ENCODE data around the gene UQCRH.
"Not testable (repeated sequence)": the region's sequence is repeated elsewhere in the genome, so short reads cannot be mapped to it uniquely, and the experiment has no call there.

Gene UQCRH

DNA sequence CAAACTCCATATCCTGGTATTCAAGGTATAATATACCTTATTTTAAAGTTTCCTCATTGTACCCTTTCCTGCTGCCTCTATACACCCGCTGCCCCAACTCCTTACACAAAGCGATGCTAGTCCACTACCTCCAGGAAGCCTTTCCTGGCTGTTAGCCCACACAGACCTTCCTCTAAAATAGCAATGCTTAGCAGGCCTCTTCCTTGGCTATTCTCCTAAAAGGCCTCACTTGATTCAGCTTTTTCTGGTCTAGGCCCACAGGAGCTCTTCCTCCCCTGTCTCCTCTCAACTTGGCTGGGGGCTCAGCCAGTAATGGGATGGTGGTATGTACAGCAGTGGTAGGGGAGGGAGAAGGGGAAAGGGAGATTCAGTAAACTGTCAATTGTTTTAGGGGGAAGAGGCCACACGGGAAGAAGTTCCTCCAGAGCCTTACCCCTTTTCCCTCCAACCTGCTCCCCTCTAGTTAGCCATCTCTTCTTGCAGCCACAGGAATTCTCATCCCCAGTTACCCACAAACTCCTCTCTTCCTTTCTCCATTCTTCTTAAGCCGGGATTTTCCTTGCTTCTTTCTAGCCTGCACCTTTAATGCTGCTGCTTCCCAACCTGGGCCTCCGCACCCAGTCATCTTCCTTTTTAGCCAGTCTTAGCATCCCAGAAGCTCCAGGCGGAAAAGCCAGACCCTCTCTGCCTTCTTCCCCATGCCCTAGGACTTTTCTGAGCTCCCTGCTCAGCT is 2.7 kb upstream of the UQCRH start:
- DNase-seq (ENCODE audit: low read depth): no peak

DNA sequence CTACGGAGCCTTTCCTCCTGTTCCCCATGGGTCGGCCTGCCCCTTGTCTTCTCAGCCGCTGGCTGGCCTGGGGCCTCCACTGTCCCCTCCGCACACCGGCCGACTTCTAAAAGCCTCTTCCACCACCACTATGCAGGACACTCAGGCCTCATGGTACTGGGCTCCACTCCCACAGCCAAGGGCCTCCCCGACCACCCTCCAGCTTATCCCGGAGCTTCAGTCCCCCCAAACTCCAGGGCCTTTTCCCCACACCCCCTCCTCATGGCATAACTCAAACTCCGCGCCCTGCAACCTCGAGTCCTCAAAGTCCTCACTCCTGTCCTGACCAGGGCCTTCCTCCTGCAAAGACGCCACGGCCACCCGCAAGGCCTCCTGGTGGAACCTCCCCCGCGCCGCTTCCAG is 2.1 kb upstream of the UQCRH start:
- DNase-seq (ENCODE audit: low read depth): no peak

DNA sequence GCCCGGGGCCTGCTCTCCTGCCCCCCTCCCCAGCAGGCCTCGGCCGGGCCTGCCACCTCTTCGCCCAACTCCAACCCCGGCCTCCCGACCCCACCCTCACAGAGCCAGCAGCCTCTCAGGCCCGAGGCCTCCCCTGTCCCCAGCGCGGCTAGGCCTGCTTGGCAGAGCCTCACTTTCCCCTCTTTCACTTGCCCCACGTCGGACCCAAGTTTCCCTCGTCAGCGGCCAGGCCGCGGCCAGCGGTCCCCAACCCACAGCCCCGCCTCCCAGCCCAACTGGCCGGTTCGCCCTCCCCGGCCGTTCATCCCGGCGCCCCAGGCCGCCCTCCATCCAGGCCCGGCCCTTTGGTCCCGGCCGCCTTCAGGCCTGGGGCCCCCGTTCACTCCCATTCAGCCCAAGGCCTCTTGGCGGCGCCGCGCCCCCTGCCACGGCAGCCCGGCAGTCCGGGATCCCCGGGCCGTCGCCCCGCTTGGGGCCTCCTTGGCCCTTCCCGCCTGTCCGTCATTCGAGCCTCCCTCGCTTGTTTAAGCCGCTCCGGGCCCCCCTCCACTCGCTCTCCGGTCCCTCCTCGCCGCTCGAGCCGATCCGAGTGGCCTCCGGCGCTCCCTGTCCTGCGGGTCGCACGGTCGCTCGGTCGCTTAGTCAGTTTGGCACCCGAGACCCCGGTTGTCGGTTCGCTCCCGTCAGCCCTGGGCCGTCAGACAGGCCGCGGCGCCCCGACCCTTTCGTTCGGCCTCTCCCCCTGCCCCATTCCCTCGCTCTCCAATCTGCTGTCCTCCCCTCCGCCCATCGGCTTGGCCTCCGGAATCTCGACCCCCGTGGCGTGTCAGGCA is 1.5 kb upstream of the UQCRH start:
- peak; percentile 42 for DNase-seq (ENCODE audit: low read depth)

DNA sequence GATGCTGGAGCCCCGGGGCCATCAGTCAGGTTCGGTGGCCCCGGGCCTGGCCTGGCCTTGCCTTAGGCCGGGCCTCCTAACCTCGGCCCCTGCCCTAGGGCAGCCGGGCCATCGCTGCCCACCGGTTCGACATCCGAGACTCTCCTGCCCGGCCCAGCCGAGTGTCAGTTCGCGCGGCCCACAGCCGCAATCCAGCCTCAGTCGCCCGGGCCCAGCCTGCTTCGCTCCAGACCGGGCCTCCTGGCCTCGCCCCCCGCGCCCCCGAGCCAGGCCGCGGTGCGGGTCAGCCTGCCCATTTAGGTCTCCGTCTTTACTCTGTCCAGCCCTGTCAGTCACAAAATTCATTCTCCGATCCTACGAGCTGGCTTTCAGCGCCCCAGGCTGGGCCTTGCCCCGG is 859 bp upstream of the UQCRH start:
- no peak for DNase-seq (ENCODE audit: low read depth)

DNA sequence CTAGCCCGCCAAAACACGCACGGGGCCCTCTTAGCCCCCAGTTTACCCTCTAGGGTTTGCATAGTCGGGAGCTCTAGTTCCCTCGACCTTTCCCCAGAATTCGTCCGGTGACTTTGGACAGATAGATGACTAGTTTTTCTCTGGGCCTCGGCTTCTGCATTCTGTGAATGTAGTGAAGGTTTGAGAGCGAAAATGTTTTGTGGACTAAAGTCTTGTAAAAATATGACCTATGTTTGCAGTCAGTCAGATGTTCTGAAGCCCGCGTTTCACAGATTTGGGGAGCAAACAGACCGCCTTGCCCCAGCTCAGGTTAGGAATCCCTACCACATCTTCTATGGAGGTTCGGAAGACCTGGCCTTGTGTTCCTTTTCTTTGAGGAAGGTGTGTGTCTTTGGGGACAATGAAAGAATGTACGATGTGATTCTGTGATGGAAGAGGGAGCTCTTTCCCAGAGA is 401 bp downstream of the UQCRH start:
- no peak for DNase-seq (ENCODE audit: low read depth)

DNA sequence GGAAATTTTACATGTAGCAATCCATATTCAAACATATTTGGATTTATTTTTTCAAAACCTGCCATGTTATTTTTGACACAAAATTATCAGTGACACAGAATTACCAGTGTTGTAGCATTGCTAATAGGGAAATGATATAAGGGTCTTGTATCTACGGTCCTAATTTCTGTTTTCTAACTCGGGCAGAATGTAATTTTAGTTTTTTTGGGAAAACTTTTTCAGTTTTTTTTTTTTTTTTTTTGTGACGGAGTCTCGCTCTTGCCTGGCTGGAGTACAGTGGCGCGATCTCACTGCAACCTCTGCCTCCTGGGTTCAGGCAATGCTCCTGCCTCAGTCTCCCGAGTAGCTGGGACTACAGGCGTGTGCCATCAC is 2.6 kb downstream of the UQCRH start:
- no peak for DNase-seq (ENCODE audit: low read depth)

DNA sequence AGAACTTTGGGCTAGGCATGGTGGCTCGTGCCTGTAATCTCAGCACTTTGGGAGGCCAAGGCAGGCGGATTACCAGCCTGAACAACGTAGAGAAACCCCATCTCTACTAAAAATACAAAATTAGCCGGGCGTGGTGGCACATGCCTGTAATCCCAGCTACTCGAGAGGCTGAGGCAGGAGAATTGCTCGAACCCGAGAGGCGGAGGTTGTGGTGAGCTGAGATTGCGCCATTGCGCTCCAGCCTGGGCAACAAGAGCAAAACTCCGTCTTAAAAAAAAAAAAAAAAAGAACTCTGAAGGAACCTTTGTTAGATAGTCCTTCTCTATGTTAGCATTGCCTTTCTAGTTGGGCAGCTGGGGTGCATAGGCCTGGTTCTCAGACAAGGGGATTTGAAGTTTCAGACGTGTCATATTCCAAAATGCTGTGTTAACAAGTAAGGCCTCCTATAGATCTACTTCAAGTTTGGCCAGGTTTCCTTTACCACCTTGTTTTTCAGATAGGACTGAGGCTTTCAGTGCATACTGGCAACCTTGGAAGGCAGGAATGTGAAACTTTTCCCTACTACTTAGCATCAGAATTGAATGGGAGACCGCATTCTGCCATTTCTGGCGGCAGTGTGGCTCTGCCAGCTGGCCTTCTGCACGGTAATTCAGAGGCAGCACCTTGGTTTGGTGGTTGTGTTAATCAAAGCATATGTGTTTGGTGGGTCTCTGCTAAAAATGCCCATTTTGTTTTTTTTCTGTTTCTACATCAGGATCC is 6.1 kb downstream of the UQCRH start:
- DNase-seq (ENCODE audit: low read depth): no peak

DNA sequence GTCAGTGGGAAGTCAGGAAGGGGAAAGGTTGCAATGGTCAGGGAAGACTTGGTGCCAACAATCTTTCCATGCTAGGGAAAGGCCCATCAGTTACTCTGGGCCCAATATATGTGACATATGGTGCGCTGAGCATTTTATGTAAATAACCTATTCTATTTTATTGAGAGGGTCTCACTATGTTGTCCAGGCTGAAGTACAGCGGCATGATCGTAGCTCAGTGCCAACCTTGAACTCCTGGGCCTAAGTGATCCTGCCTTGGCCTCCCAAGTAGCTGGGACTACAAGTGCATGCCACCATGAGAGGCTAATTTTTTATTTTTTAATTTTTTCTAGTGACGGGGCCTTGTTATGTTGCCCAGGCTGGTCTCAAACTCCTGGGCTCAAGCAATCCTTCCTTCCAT is 6.8 kb downstream of the UQCRH start:
- DNase-seq (ENCODE audit: low read depth): no peak

DNA sequence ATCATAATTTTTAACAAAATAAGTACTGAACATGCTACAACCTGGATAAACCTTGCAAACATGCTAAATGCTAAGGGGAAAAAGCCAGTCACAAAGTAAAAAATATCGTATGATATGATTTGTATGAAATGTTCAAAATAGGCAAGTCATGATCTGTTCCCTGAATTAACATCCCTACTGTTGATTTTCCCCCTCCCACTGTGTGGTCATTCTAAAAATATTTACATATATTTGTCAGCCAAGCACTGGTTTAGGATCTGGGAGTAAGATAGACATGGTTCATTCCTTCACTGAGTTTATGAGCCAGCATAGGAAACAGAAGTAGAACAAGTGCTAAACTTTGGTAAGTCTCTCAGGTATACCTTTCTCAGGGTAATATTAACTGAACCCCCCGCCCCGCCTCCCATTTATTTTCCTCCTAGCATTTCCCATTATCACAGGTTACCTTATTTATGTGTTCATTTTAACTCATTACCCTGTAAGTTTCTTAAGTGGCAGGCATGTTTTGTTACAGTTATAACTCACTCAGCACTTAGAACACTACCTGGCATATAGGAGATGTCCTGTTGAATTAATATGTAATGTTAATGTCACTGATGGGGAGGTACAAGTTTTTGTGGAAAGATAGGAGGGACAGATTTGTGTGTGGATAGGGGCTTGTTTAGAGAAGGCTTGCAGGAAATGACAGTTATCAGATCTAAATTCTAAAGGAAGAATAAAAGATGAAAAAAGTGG is 12.3 kb downstream of the UQCRH start:
- no peak for DNase-seq (ENCODE audit: low read depth)

DNA sequence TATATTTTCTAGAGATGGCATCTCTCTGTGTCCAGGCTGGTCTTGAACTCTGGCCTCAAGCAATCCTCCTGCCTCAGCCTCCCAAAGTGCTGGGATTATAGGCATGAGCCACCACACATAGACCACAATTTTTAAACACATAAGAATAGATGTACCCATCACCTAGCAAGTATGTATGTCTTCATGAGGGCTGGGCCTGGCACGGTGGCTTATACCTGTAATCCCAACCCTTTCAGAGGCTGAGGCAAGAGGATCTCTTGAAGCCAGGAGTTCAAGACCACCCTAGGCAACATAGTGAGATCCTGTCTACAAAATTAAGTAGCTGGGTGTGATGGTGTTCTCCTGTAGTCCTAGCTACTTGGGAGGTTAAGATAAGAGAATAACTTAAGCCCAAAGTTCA is 13.8 kb downstream of the UQCRH start:
- no peak for DNase-seq (ENCODE audit: low read depth)

DNA sequence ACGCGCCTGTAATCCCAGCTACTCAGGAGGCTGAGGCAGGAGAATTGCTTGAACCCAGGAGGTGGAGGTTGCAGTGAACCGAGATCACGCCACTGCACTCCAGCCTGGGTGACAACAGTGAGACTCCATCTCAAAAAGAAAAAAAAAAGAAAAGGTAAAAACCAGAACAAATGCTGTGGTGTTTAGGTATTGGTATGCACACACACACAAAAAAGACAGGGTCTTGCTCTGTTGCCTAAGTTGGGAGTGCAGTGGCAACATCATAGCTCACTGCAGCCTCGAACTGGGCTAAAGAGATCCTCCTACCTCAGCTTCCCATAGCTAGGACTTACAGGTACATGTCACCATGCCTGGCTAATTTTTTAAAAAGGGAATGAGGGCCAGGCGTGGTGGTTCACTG is 15.8 kb downstream of the UQCRH start:
- DNase-seq (ENCODE audit: low read depth): not testable (repeated sequence)

DNA sequence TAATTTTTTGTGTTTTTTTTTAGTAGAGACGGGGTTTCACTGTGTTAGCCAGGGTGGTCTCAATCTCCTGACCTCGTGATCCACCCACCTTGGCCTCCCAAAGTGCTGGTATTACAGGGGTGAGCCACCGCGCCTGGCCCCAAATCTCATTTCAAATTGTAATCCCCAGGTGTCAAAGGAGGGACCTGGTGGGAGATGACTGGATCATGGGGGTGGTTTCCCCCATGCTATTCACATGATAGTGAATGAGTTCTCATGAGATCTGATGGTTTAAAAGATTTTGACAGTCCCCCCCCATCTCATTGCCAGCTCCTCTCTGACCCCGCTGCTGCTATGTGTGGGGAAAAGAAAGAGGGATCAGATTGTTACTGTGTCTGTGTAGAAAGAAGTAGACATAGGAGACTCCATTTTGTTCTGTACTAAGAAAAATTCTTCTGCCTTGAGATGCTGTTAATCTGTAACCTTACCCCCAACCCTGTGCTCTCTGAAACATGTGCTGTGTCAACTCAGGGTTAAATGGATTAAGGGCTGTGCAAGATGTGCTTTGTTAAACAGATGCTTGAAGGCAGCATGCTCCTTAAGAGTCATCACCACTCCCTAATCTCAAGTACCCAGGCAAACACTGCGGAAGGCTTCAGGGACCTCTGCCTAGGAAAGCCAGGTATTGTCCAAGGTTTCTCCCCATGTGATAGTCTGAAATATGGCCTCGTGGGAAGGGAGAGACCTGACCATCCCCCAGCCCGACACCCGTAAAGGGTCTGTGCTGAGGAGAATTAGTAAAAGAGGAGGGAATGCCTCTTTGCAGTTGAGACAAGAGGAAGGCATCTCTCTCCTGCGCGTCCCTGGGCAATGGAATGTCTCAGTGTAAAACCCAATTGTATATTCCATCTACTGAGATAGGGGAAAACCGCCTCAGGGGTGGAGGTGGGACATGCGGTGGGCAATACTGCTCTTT is 16.7 kb downstream of the UQCRH start:
- DNase-seq (ENCODE audit: low read depth): not testable (repeated sequence)

DNA sequence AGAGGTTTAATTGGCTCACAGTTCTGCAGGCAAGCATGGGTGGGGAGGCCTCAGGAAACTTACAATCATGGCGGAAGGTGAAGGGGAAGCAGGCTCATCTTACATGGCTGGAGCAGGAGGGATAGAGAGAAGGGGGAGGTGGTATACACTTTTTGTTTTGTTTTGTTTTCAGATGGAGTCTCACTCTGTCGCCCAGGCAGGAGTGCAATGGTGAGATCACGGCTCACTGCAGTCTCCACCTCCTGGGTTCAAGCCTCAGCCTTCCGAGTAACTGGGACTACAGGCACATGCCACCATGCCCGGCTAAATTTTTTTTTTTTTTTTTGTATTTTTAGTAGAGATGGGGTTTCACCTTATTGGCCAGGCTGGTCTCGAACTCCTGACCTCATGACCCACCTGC is 18.7 kb downstream of the UQCRH start:
- DNase-seq (ENCODE audit: low read depth): not testable (repeated sequence)

DNA sequence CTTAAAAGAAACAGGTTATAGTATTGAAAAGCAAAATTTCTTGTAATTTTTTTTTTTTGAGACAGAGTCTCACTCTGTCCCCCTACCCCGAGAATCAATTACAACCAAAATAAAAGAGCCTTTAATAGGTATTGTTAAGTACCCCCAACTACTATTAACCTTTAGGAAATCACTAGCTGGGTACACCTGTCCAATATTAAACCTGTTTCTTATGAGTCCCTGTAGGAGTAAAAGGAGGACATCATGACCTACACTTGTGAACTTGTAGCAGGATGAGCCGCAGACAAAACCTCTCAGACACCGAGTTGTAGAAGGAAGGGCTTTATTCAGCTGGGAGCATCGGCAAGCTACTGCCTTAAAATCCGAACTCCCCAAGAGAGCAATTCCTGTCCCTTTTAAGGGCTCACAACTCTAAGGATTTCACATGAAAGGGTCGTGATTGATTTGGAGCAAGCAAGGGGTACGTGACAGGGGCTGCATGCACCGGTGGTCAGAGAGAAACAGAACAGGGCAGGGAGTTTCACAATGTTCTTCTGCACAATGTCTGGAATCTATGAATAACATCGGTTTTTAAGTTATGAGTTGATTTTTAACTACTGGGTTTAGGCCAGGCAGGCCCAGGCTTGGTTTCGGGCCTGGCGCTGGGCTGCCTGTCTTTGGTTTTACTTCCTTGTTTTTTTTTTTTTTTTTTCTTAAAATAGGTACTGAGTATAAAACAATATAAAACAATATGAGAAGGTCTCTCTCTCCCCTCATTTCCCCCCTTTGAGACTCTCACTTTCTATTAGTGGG is 22.0 kb downstream of the UQCRH start:
- DNase-seq (ENCODE audit: low read depth): not testable (repeated sequence)

DNA sequence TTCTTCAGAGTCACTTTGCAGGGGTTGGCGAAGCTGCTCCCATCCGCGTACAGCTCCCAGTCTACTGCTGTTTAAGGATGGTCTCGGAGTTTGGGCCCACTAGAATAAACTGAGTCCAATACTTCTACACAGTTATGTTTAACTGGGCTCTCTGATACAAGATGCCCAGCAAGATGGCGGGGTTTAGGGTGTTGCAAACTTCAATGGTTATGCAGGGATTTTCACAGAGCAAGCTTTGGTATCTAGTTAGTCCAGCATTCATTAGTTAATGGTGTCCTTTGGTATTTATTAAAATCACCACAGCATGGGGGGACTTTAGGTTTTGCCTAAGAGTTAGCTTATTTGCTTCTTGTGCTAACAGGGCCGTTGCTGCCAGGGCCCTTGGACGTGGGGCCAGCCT is 24.7 kb downstream of the UQCRH start:
- not testable (repeated sequence) for DNase-seq (ENCODE audit: low read depth)

DNA sequence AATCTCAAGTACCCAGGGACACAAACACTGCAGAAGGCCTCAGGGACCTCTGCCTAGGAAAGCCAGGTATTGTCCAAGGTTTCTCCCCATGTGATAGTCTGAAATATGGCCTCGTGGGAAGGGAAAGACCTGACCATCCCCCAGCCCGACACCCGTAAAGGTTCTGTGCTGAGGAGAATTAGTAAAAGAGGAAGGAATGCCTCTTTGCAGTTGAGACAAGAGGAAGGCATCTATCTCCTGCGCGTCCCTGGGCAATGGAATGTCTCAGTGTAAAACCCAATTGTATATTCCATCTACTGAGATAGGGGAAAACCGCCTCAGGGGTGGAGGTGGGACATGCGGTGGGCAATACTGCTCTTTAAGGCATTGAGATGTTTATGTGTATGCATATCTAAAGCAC is 26.3 kb downstream of the UQCRH start:
- not testable (repeated sequence) for DNase-seq (ENCODE audit: low read depth)

DNA sequence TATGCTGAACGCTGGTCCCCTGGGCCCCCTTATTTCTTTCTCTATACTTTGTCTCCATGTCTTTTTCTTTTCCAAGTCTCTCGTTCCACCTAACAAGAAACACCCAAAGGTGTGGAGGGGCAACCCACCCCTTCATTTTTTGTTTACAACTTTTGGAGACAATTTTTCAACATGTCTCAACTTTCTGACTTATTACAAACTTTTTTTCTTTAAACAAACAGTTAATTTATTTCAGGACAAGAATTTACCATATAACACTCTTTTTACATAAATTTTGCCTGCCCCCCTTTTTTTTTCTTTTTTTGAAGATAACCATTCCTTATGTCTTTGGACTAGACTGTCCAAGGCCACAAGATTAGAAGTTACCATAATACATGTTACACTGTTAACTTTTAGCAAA is 26.9 kb downstream of the UQCRH start:
- not testable (repeated sequence) for DNase-seq (ENCODE audit: low read depth)

DNA sequence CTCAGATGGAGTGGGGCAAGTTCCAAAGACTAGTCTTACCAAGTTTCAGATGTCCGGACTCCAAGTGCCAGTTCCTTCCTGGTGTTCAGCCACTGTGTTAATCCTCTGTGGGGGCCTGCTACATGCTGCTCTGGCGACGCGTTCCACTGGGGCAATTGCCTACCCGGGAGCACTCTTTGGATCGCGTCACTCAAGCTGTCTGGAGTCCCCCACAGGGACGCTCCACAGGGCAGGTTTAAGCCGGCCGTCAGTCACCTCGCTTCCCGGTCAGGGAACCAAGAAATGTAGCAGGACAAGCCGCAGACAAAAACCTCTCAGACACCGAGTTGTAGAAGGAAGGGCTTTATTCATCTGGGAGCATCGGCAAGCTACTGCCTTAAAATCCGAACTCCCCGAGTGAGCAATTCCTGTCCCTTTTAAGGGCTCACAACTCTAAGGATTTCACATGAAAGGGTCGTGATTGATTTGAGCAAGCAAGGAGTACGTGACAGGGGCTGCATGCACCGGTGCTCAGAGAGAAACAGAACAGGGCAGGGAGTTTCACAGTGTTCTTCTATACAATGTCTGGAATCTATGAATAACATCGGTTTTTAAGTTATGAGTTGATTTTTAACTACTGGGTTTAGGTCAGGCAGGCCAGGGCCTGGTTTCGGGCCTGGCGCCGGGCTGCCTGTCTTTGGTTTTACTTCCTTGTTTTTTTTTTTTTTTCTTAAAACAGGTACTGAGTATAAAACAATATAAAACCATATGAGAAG is 28.5 kb downstream of the UQCRH start:
- not testable (repeated sequence) for DNase-seq (ENCODE audit: low read depth)

DNA sequence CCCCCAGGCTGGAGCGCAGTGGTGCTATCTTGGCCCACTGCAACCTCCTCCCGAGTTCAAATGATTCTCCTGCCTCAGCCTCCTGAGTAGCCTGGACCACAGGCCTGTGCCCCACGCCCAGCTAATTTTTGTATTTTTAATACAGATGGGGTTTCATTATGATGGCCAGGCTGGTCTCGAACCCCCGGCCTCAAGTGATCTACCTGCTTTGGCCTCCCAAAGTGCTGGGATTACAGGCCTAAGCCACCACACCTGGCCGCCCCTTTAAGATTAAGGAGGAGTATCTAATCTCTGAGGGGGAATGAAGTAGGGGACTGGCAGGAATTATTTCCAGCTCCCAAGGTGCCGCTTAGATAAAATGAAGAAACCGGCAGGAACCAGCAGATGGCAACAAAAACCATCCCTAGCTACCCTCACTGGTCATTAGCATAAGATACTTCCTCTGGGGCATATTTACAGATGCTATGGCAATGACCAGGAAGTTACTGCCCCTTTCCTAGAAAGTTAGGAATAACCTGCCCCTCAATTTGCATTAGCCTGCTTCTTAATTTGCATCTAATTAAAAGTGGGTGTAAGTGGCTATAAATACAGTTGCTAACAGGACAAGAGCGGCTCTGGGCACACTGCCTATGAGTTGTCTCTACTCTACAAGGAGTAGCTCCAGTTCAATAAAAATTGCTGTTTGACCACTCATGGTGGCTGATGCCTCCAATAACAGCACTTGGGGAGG is 30.0 kb downstream of the UQCRH start:
- no peak for DNase-seq (ENCODE audit: low read depth)

Data from stimulated activated CD8-positive, alpha-beta memory T cell treated with anti-CD3 and anti-CD28 coated beads, Interleukin-4, amount 100 ng/mL, for 24 hours (primary cell).